Left forelimb (tissue), 1 donor: ENCODE data around the gene MAP7D1.
"Not testable (repeated sequence)": the region's sequence is repeated elsewhere in the genome, so short reads cannot be mapped to it uniquely, and the experiment has no call there.

ENCODE experiments used
- DNase-seq: peaks from one replicate; pipeline ENCODE4 v3.0.0-alpha.2; 2018; ENCODE audit warnings: low spot score

Gene MAP7D1

GRCh38 chr1:36151845-36152203 is 4.1 kb upstream of the MAP7D1 start:
- DNase-seq = no peak

GRCh38 chr1:36153476-36153875 is 2.5 kb upstream of the MAP7D1 start:
- no peak for DNase-seq

DNA sequence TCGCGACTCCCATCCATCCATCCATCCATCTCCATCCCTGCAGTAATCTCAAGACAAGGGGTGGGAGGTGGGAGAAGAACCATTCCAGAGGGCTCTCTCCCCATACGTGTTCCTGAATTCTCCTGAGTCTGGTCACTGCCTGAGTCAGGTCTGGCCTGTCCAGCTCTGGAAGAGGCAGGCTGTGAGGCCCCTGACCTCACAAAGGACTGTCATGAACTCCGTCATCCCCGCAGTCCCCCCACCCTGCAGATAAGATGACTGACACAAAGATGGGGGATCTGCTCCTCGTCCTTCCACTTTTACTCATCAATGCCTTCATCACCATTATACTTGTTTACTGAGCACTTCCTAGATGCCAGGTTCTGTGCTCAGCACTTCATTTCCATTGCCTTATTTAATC is 1.6 kb upstream of the MAP7D1 start:
- no peak for DNase-seq

DNA sequence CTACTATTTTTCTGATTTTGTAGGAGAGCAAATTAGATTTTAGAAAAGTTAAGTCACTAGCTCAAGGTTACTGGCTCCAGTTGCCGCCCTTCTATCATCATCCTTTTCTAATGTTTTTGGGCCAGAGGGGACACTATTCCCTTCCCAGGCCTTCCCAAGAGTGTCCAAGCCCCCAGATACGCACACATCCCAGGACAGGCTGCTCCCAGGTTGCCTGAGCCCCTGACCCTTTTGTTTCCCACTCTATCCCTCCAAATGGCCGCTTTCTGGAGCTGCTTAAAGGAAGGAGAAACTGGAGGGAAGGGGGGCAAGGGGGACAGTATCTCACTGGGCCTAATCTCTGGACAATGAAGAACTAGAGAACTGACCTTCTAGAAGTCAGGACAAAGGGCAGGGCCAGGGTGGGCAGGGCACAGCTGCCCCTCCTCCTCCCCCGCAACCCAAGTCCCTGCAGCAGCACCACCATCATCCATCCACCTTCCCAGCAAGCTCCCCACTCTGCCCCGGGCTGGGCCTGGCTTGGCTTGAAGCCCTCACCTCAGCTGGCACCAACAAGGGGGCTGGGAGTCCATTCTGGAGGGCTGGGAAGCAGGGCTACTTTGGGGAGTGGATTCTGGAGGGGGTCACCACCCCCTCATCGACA is 1.1 kb upstream of the MAP7D1 start:
- no peak for DNase-seq

DNA sequence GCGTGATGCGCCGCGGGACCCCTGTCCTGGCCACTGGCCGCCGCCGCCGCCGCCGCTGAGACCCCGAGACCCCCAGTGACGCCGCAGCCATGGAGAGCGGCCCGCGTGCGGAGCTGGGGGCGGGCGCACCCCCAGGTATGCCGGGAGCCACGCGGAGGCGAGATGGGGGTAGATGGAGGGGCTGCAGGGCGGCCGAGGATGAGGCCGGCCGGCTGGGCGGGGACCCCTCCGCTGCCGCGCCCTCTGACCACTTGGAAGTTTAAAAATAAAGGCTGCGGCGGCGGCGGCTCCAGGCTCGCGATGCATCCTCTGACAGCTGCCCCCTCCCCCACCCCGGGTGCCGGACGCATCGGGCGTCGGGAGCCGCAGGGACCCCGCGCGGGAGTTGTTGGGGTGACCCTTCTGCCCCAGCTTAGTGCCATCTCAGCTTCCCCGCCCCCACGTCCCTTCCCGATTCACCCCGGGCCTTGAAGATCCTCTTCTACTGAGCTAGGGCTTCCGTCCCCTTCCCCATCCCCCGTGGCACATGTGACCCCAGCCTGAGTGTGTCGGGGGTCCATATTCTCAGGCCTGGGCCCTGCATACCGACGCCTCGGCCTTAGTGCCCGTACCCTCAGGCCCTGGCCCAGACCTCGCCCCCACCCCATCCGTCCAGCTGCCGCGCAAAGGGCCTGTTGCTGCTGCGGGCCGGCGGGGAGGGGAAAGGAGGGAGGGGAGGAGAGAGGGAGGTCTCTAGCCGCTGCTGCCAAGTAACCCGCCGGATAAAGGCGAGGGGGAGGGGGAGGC is 562 bp downstream of the MAP7D1 start:
- peak; percentile 80 for DNase-seq

- DNase-seq = peak; percentile 89
Measured at GRCh38 chr1:36157115-36157903, 1.3 kb downstream of the MAP7D1 start.

- DNase-seq = no peak
Measured at GRCh38 chr1:36157973-36158826, 2.2 kb downstream of the MAP7D1 start.

DNA sequence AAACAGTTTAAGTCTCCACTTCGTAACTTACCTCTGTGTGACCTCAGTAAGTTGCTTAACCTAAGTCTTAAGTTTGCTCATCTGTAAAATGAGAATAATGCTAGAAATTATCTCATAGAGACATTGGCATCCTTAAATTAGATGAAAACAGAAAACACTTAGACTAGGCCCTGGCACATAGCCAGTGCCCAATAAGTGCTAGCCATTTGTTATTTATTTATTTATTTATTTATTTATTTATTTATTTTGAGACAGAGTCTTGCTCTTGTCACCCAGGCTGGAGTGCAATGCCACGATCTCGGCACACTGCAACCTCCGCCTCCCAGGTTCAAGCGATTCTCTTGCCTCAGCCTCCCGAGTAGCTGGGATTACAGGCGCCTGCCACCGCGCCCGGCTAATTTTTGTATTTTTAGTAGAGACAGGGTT is 2.9 kb downstream of the MAP7D1 start:
- not testable (repeated sequence) for DNase-seq

DNA sequence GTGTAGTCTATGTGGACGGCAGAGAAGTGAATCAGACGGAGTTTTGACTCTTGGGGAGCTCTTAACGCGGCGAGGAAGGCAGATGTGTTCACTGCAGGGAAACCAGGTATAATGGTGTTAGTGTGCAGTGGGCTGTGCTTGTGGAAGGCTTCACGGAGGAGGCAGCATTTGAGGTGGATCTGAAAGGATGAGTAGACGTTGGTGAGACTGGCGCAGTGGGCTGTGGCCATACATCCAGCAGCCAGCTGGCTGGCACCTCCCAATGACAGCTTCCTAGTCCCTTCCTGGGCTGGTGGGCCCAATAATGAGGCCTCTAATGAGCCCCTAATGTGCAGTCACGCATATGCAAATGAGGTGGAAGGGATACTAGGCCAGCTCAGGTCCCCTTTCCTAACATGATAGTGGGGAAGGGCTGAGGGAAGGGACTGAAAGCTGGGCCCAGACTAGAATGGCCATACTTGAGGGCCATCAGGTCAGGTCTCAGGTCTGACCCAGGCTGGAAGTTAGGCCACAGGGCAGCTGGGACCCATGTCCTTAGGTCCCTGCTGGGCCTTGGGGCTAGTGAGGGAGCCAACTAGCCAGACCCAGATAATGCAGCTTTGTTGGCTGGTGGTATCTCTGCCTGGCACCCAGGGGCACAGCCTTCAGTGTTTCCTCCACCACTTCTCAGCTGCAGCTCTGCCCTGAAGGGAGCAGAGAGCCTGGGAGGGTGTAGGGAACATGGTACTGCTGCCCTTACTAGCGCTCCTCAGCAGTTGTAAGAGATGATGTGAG is 3.8 kb downstream of the MAP7D1 start:
- no peak for DNase-seq

GRCh38 chr1:36160388-36160948 is 4.5 kb downstream of the MAP7D1 start:
- no peak for DNase-seq

- peak; percentile 75 for DNase-seq
Measured at GRCh38 chr1:36160949-36161485, 5.1 kb downstream of the MAP7D1 start.

- no peak for DNase-seq
Measured at GRCh38 chr1:36161641-36162531, 5.9 kb downstream of the MAP7D1 start.

GRCh38 chr1:36162680-36163239 is 6.8 kb downstream of the MAP7D1 start:
- DNase-seq = no peak

DNA sequence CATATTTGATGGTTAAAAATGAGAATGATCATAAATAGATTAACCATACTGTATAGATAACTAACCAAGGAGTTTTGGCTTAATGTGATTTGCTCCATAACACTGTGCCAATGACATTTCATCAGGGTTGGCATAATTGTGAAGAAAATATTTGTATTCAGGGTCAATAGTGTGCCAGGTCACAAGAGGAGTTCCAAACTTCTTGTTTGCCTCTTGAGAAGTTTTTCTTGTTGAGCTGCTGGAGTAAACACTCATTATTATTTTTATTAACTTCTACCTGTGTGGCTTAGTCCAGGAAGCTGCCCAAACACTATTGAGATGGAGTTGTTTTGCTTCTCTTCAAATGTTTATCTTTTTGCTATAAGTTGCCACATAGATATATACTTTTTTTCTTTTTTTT is 7.5 kb downstream of the MAP7D1 start:
- DNase-seq = no peak

GRCh38 chr1:36164361-36164760 is 8.4 kb downstream of the MAP7D1 start:
- DNase-seq = no peak

GRCh38 chr1:36165145-36165544 is 9.2 kb downstream of the MAP7D1 start:
- DNase-seq = no peak

GRCh38 chr1:36166136-36166535 is 10.2 kb downstream of the MAP7D1 start:
- no peak for DNase-seq

DNA sequence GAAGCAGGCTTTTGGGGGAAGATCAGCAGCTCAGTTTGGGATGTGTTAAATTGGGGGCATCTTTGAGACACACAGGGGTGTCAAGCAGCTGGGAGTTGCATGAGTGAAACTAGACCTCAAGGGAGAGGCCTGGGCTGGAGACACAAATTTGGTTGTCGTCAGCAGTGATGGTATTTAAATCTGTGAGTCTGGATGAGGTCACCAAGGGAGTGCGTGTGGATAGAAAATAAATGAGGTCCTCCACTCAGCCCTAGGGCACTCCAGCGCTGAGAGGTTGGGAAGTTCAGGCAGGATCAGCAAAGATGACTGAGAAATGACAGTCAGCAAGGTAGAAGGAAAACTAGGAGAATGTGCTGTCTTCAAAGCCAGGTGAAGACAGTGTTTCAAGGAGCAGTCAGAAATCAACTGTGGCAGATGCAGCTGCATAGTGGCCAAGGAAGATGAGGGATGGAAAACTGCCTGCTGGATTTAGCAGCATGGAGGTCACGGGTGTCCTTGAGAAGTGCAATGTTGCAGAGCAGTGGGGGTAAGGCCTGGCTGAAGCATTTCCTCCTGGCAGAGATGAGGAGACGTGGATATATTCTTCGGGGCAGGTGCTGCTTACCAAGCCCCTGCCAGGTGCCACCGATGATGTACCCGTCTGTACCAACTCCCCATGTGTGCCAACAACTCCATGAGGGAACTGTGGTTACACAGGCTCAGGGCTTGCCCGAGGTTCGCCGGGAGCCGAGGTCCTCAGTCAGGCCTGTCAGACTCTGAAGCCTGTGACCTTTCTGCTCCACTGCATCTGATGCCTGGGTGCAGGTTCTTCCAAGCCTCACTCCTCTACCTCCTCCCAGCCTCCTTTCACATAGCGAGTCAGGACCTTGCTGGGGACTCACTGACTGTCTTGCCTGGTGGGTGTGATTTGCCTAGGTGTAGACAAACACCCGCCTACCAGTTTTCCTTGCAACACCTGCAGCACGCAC is 11.3 kb downstream of the MAP7D1 start:
- no peak for DNase-seq
